ENCODE measurements around the gene NRXN3. TPM values are rescaled to one million over a fixed set of nuclear protein-coding genes. Genes with fewer than 3 reads are reported as not detected.

Gene NRXN3
- total RNA-seq, 1 experiment from 2014 or later: 1.1 TPM

DNA sequence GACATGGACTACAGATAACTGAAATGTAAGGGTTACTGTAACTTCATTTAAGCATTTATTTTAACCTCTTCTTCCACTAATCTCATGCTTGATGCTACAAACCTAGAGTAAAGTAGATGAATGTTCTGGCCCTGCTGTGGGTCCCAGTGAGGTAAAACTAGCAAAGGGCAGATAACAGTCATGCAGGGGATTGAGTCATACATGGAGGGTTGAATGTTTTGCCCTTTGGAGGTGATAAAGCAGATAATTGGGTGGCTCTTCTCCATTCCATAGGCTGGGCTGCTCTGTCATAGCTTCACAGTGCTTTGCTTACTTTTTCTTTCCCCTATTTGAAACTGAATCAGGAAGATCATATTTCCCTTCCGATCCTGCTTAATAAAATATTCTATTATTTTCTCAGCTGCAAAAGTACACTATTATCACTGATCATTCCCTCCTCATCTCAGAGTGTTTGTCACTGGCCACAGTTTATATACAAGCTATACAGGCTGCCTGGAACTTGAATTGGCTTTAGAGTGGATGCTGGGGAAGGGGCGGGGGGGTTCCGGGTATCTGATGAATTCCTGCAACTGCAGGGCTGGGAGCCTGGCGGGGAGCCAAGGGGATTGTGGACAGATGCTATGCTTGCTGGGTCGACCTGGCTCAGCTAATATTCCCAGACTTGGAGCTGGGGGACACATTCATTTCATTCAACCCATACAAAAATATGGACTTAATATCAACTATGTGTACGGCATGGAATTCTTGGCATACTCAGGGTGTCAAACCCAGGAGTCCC lies 235.1 kb downstream of the NRXN3 start:
- POLR2A ChIA-PET (ENCODE audit: unreplicated experiment): no interaction called here
- ATAC-seq: no peak
- no TSS peak for BruUV-seq (replicated peaks)
- Histone ChIP-seq H3K9me3 (ENCODE audit: low read length) (0 out of 2 replicates have a peak, but pooled peaks cover 3% of the 10 kb centered on the region), H3F3A (ENCODE audit: low read length, unreplicated experiment) (no peaks in the 10 kb centered on the region), H3K4me3 (ENCODE audit: low read length) (no peak overlapping the region), H3K4me2 (ENCODE audit: low read length) (no peak overlapping the region), H3K9ac (ENCODE audit: low read length) (no peak overlapping the region), H3K36me3 (ENCODE audit: low read depth, low read length) (no peaks in the 10 kb centered on the region), H4K20me1 (ENCODE audit: low read length) (no peaks in the 10 kb centered on the region), H3K4me1 (ENCODE audit: insufficient read depth, low read length) (no peaks in the 10 kb centered on the region), H3K79me2 (ENCODE audit: low read length) (no peaks in the 10 kb centered on the region), H3K27me3 (ENCODE audit: low read length) (no peaks in the 10 kb centered on the region), H3K27ac (ENCODE audit: low read length) (no peak overlapping the region), H2AFZ (ENCODE audit: low read length) (no peak overlapping the region), H3K9me2 (replicated peaks; ENCODE audit: low read length) (no peaks in the 10 kb centered on the region)
- CTCF ChIA-PET: no interaction called here
- no peak for DNase-seq
- TF ChIP-seq EZH2phosphoT487 (IDR thresholded peaks at IDR 0.05; ENCODE audit: borderline replicate concordance, low read length) (no peak), EZH2 (IDR thresholded peaks at IDR 0.05; ENCODE audit: low read length, unreplicated experiment) (no peak)
- TF ChIP-seq, protein P1, sequence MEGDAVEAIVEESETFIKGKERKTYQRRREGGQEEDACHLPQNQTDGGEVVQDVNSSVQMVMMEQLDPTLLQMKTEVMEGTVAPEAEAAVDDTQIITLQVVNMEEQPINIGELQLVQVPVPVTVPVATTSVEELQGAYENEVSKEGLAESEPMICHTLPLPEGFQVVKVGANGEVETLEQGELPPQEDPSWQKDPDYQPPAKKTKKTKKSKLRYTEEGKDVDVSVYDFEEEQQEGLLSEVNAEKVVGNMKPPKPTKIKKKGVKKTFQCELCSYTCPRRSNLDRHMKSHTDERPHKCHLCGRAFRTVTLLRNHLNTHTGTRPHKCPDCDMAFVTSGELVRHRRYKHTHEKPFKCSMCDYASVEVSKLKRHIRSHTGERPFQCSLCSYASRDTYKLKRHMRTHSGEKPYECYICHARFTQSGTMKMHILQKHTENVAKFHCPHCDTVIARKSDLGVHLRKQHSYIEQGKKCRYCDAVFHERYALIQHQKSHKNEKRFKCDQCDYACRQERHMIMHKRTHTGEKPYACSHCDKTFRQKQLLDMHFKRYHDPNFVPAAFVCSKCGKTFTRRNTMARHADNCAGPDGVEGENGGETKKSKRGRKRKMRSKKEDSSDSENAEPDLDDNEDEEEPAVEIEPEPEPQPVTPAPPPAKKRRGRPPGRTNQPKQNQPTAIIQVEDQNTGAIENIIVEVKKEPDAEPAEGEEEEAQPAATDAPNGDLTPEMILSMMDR (conservative IDR thresholded peaks at IDR 0.05; ENCODE audit: low read depth, low read length): no peak
- intact Hi-C loops (cut with micrococcal nuclease): no loop called here

DNA sequence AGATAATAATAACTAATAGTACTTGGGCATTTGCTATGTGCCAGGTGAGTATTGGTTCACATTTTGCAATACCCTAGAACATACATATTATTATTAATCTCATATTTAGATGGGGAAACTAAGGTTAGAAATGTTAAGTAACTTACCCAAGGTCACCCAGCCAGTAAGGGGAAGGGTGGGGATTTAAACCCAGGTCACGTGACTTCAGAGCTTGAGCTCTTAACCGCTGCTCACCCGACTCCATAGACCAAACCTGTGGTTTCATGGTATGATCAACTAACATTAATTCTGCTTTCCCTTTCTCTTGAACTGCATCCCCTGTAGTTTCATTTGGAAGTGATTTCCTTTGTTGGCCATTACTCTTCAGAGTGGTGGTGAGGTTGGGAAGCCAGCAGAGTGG lies 242.3 kb downstream of the NRXN3 start:
- no peak overlapping the region for H3K4me2 ChIP-seq (ENCODE audit: low read length)
- H3K4me1 ChIP-seq (ENCODE audit: insufficient read depth, low read length): no peaks in the 10 kb centered on the region
- DNase-seq: no peak
- BruUV-seq (replicated peaks): no TSS peak
- no peaks in the 10 kb centered on the region for H4K20me1 ChIP-seq (ENCODE audit: low read length)
- H3K9me3 ChIP-seq (ENCODE audit: low read length): 0 out of 2 replicates have a peak, but pooled peaks cover 3% of the 10 kb centered on the region
- no peaks in the 10 kb centered on the region for H3K36me3 ChIP-seq (ENCODE audit: low read depth, low read length)
- no peaks in the 10 kb centered on the region for H3K79me2 ChIP-seq (ENCODE audit: low read length)
- H2AFZ ChIP-seq (ENCODE audit: low read length): no peak overlapping the region
- H3F3A ChIP-seq (ENCODE audit: low read length, unreplicated experiment): no peaks in the 10 kb centered on the region
- TF ChIP-seq, protein P1 (conservative IDR thresholded peaks at IDR 0.05; ENCODE audit: low read depth, low read length): no peak
- TF ChIP-seq EZH2phosphoT487 (IDR thresholded peaks at IDR 0.05; ENCODE audit: borderline replicate concordance, low read length) (no peak), EZH2 (IDR thresholded peaks at IDR 0.05; ENCODE audit: low read length, unreplicated experiment) (no peak)
- no peak for ATAC-seq
- ChIA-PET CTCF (no interaction called here), POLR2A (ENCODE audit: unreplicated experiment) (no interaction called here)
- H3K27ac ChIP-seq (ENCODE audit: low read length): no peak overlapping the region
- intact Hi-C loops (cut with micrococcal nuclease): no loop called here
- no peaks in the 10 kb centered on the region for H3K27me3 ChIP-seq (ENCODE audit: low read length)
- no peak overlapping the region for H3K9ac ChIP-seq (ENCODE audit: low read length)
- no peak overlapping the region for H3K4me3 ChIP-seq (ENCODE audit: low read length)
- no peaks in the 10 kb centered on the region for H3K9me2 ChIP-seq (replicated peaks; ENCODE audit: low read length)

DNA sequence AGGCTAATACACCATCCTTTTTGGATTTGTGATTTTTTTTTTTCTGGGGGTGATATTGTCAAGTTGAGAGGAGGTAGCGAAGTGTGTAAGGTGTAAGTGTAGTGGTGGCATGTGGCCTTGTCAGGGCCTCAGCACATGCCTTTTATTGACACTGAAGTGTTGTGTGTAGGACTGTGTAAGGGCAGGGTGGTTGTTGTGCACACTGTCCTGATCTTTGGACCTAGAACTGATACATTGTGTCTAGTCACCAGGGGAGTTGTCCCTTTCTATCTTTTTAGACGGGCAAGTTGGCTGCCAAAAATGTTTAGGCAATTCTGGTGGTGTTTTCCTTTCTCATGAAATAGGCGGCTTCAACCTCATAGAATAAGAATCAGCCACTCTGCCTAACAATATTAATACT lies 244.0 kb downstream of the NRXN3 start:
- ChIA-PET POLR2A (ENCODE audit: unreplicated experiment) (no interaction called here), CTCF (no interaction called here)
- no peak overlapping the region for H3K4me3 ChIP-seq (ENCODE audit: low read length)
- intact Hi-C loops (cut with micrococcal nuclease): no loop called here
- no peak overlapping the region for H3K27ac ChIP-seq (ENCODE audit: low read length)
- no peaks in the 10 kb centered on the region for H3K9me3 ChIP-seq (ENCODE audit: low read length)
- no peaks in the 10 kb centered on the region for H3K4me1 ChIP-seq (ENCODE audit: insufficient read depth, low read length)
- no peaks in the 10 kb centered on the region for H4K20me1 ChIP-seq (ENCODE audit: low read length)
- H2AFZ ChIP-seq (ENCODE audit: low read length): no peak overlapping the region
- H3F3A ChIP-seq (ENCODE audit: low read length, unreplicated experiment): no peaks in the 10 kb centered on the region
- H3K36me3 ChIP-seq (ENCODE audit: low read depth, low read length): no peaks in the 10 kb centered on the region
- no peak for TF ChIP-seq EZH2phosphoT487 (IDR thresholded peaks at IDR 0.05; ENCODE audit: borderline replicate concordance, low read length)
- no peak for TF ChIP-seq EZH2 (IDR thresholded peaks at IDR 0.05; ENCODE audit: low read length, unreplicated experiment)
- TF ChIP-seq, protein P1 (conservative IDR thresholded peaks at IDR 0.05; ENCODE audit: low read depth, low read length): no peak
- no peaks in the 10 kb centered on the region for H3K9me2 ChIP-seq (replicated peaks; ENCODE audit: low read length)
- no peaks in the 10 kb centered on the region for H3K27me3 ChIP-seq (ENCODE audit: low read length)
- BruUV-seq (replicated peaks): no TSS peak
- H3K79me2 ChIP-seq (ENCODE audit: low read length): no peaks in the 10 kb centered on the region
- H3K9ac ChIP-seq (ENCODE audit: low read length): no peak overlapping the region
- DNase-seq (no peak), ATAC-seq (no peak)
- H3K4me2 ChIP-seq (ENCODE audit: low read length): no peak overlapping the region
